ELR (cell line): Measurements from ENCODE around the gene DNAAF5.
"Not testable (repeated sequence)": the region's sequence is repeated elsewhere in the genome, so short reads cannot be mapped to it uniquely, and the experiment has no call there.

Source experiments
- DNase-seq: peaks from one replicate; pipeline ENCODE4 v3.0.0-alpha.2; 2015; ENCODE audit warnings: low read depth

Gene DNAAF5

DNA sequence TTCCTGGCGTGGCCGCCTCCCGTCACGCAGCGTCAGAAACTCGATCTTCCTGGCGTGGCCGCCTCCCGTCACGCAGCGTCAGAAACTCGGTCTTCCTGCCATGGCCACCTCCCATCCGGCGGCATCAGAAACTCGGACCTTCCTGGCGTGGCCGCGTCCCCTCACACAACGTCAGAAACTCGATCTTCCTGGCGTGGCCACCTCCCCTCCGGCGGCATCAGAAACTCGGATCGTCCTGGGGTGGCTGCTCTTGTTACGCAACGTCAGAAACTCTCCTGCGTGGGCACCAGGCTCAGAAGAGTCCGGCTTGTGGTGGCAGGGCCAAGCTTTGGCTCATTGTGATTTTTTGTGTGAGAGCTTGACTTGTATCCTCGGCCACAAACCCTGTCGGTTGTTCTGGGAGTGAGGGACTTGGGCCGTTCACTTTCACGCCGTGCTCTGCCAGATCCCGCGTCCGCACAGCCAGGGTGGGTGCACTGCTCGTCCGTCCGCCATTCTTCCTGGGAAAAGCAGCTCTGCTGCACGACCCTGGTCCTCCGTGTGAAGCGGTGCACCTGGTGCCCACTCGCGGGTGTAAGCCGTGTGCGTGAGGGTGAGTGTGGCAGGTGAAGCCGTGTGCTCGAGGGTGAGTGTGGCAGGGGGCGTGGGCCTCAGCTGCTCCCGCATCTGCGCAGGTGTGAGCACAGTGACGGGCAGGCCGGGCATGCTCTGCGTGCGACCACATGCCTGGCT, 56.4 kb downstream of the DNAAF5 start:
- no peak for DNase-seq

DNA sequence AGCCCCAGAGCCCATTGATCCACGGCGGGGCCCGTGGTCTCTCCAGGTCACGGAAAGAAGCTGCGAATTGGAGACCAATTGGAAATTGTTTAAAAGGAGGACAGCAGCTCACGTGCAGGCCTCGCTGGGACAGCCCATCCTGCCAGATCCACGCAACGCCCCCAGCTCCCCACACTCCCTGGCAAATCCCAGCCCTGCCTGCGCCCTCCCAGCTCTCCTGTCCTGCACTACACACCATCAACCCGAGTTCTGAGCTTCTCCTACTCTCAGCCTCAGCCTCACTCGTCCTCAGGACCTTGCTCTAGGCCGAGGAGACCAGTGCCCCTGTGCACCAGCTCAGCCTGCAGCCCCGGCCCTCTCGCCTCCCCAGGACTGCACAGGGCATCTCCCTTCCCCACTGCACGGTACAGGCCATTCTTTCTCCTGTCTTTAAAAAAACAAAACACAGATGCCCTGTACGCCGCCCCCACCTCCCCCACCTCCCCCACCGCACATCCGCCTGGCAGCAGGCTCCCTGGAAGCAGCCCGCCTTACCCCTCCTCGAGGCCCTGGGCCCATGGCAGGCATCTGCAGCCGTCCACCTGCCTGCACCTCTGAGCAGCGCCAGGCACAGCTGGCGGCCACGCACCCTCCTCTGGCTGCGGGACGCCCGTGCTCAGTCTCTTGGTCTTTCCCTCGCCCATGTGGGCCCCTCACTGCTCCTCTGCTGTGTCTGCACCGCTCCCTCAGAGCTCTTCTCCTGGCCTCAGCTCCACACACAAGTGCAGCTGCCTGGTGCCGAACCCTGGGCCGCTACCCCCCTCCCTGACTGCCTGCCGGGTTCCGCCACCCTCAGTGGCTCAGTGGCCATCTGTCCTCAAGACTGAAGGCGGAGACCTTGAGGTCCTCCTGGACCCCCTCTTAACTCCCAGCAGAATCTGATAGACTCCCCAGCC, 57.3 kb downstream of the DNAAF5 start:
- no peak for DNase-seq

- DNase-seq = no peak
Measured at GRCh38 chr7:784971-785370, 58.5 kb downstream of the DNAAF5 start.

GRCh38 chr7:785416-785815, 58.9 kb downstream of the DNAAF5 start:
- DNase-seq = no peak

DNA sequence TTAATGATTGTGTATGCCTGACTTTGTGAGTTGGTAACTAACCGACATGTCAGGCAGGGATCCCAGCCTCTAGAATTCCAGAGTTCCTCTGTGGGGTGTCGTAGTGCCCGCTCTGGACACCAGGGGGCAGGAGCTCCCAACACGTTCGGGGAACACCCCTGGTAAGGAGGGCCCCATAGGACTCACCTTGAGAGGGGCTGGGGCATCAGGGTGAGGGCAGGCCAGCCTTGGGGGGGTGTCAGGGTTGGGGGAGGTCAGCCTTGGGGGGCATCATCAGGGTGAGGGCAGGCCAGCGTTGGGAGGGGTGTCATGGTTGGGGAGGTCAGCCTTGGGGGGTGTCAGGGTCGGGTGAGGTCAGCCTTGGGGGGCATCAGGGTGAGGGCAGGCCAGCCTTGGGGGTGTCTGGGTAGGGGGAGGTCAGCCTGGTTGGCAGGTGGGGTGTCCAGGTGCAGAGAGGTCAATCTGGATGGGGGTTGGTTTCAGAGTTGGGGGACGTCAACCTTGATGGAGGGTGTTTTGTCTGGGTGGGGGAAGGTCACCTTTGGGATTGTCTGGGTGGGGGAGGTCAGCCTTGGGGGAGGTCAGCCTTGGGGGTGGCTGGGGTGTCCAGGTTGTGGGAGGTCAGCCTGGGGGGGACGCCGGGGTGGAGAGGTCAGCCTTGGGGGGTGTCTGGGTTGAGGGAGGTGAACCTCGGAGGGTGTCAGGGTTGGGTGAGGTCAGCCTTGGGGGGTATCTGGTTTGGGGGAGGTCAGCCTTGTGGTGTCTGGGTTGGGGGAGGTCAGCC, 60.2 kb downstream of the DNAAF5 start:
- DNase-seq = peak; percentile 72

GRCh38 chr7:787332-788240, 61.1 kb downstream of the DNAAF5 start:
- DNase-seq = peak; percentile 15

GRCh38 chr7:791519-791918, 65.0 kb downstream of the DNAAF5 start:
- DNase-seq = no peak

- DNase-seq = no peak
Measured at GRCh38 chr7:794207-794606, 67.7 kb downstream of the DNAAF5 start.

GRCh38 chr7:794671-795329, 68.3 kb downstream of the DNAAF5 start:
- no peak for DNase-seq

DNA sequence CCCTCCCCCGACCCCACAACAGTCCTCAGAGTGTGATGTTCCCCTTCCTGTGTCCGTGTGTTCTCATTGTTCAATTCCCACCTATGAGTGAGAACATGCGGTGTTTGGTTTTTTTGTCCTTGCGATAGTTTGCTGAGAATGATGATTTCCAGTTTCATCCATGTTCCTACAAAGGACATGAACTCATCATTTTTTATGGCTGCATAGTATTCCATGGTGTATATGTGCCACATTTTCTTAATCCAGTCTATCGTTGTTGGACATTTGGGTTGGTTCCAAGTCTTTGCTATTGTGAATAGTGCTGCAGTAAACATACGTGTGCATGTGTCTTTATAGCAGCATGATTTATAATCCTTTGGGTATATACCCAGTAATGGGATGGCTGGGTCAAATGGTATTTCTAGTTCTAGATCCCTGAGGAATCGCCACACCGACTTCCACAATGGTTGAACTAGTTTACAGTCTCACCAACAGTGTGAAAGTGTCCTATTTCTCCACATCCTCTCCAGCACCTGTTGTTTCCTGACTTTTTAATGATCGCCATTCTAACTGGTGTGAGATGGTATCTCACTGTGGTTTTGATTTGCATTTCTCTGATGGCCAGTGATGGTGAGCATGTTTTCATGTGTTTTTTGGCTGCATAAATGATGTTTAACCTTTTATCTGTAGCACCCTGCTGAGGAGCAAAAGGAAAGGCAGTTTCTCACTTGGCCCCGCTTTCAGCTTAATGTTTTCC, 70.1 kb downstream of the DNAAF5 start:
- DNase-seq = not testable (repeated sequence)

DNA sequence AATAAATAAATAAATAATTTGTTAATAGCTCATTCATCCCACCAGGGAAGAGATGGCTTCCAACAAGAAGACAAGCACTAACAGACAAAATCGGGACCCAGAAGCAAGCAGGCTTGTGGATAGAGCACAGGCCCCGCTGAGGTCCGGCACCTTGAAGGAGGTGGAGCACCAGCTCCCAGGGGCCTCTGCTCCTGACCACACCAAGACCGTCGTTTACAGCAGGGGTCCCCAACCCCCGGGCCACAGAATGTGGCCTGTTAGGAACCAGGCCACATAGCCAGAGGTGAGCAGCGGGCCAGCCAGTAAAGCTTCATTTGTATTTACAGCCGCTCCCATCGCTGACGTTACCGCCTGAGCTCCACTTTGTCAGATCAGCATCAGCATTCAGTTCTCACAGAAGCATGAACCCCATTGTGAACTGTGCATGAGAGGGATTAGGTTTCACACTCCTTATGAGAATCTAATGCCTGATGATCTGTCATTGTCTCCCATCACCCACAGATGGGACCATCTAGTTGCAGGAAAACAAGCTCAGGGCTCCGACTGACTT, 72.5 kb downstream of the DNAAF5 start:
- no peak for DNase-seq

GRCh38 chr7:800692-801091, 74.2 kb downstream of the DNAAF5 start:
- DNase-seq = no peak

DNA sequence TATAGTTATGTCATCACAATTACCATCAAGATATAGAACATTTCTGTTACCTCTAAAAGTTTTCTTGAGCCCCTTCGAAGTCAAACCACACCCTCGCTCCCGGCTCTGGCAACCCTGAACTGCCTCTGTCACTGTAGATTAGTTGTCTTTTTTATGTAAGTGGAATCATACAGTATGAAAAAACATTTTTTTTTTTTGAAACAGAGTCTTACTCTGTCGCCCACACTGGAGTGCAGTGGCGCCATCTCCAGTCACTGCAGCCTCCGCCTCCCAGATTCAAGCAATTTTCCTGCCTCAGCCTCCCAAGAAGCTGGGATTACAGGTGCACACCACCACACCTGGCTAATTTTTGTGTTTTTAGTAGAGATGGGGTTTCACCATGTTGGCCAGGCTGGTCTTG, 74.9 kb downstream of the DNAAF5 start:
- DNase-seq = not testable (repeated sequence)

DNA sequence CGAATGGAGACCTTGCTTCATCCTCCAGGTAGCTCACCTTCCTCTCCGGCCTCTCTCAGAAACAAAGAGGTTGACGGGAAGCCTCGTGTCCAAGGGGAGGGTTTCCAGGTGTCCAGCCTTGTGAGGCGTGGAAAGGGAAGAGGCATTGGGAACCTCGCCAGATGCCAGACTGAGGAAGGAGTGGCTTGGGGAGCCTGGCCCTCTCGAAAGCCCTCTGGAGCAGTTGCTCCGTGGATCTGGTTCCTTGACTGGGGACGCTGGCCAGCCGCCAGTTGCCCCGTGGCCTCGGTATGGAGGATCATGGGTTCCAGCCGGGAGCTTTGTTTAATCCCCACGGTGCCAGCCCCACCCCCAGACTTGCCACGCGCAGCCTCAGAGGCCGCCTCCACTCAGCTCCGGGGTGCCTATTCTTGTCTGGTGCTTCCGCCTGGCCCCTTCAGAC, 75.5 kb downstream of the DNAAF5 start:
- no peak for DNase-seq

DNA sequence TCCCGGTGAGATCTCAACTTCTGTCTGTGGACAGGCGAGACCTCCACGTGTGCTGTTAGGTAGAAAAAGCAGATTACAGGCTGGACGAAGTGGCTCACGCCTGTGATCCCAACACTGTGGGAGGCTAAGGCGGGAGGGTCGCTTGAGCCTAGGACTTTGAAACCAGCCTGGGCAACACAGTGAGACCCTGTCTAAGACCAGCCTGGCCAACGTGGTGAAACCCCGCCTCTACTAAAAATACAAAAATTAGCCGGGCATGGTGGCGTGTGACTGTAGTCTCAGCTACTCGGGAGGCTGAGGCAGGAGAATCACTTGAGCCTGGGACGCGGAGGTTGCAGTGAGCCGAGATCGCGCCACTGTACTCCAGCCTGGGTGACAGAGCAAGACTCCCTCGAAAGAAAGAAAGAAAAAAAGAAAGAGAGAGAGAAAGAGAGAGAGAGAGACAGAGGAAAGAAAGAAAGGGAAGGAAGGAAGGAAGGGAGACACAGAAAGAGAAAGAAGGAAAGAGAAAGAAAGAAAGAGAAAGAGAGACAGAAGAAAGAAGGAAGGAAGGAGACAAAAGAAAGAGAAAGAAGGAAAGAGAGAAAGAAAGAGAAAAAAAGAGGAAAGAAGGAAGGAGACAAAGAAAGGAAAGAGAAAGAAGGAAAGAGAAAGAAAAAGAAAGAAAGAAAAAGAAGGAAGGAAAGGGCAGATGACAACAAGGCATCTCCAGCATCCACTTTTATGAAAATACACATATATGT, 76.2 kb downstream of the DNAAF5 start:
- no peak for DNase-seq

GRCh38 chr7:803243-803635, 76.7 kb downstream of the DNAAF5 start:
- DNase-seq = no peak

DNA sequence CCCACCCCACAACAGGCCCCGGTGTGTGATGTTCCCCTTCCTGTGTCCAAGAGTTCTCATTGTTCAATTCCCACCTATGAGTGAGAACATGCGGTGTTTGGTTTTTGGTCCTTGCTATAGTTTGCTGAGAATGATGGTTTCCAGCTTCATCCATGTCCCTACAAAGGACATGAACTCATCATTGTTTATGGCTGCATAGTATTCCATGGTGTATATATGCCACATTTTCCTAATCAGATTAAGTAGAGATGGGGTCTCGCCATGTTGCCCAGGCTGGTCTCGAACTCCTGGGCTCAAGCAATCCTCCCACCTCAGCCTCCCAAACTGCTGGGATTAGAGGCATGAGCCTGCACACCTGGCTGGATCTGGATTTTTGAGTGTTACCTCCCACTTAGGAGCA, 77.3 kb downstream of the DNAAF5 start:
- DNase-seq = not testable (repeated sequence)

DNA sequence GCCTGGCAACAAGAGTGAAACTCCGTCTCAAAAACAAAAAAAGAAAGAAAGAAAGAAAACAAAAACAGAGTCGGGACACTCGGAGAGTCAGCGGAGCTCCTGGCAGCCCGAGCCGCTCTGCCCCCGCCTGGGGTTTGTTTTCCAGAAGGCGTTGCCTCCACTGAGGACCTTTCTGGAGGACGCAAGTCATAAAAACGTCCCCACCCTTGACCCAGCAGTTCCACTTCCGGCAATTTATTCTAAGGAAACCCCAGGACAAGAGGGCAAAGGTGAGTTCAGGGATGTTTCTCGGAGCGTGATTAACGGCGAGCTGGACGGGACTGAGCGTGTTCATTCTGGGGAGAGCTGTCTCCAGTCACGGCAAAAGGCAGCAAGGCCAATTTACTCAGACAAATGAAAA, 78.8 kb downstream of the DNAAF5 start:
- no peak for DNase-seq
